ENCODE data around the gene AGTRAP. TPM values are rescaled to one million over a fixed set of nuclear protein-coding genes. Genes with fewer than 3 reads are reported as not detected.

The AGTRAP gene
- total RNA-seq, 3 donors from 2014 or later: 6.5 to 7.8 (median 7.1) TPM

GRCh38 chr1:11797525-11798216 is 61.7 kb downstream of the AGTRAP start:
- ATAC-seq (no peak), DNase-seq (no peak)
- Mint-ChIP-seq H3K4me3 (no peak overlapping the region), H3K27me3 (ENCODE audit: low read depth) (no peaks in the 10 kb centered on the region), H3K9me3 (no peaks in the 10 kb centered on the region), H3K36me3 (ENCODE audit: insufficient read depth) (peaks cover 36% of the 10 kb centered on the region), H3K4me1 (ENCODE audit: low read depth) (peaks cover 10% of the 10 kb centered on the region)

- Mint-ChIP-seq H3K27me3 (ENCODE audit: low read depth) (no peaks in the 10 kb centered on the region), H3K9me3 (no peaks in the 10 kb centered on the region), H3K36me3 (ENCODE audit: insufficient read depth) (peaks cover 36% of the 10 kb centered on the region), H3K4me1 (ENCODE audit: low read depth) (peaks cover 24% of the 10 kb centered on the region), H3K4me3 (no peak overlapping the region)
- DNase-seq (no peak), ATAC-seq (no peak)
These were observed 63.2 kb downstream of the AGTRAP start for GRCh38 chr1:11799099-11799498.

GRCh38 chr1:11799896-11800295 is 64.0 kb downstream of the AGTRAP start:
- ATAC-seq (no peak), DNase-seq (no peak)
- peaks cover 32% of the 10 kb centered on the region for H3K4me1 Mint-ChIP-seq (ENCODE audit: low read depth)
- H3K27me3 Mint-ChIP-seq (ENCODE audit: low read depth): no peaks in the 10 kb centered on the region
- H3K9me3 Mint-ChIP-seq: no peaks in the 10 kb centered on the region
- H3K4me3 Mint-ChIP-seq: no peak overlapping the region
- peaks cover 30% of the 10 kb centered on the region for H3K36me3 Mint-ChIP-seq (ENCODE audit: insufficient read depth)

GRCh38 chr1:11800391-11800755 is 64.4 kb downstream of the AGTRAP start:
- Mint-ChIP-seq H3K27me3 (ENCODE audit: low read depth) (no peaks in the 10 kb centered on the region), H3K9me3 (no peaks in the 10 kb centered on the region), H3K36me3 (ENCODE audit: insufficient read depth) (peaks cover 25% of the 10 kb centered on the region), H3K4me1 (ENCODE audit: low read depth) (peaks cover 34% of the 10 kb centered on the region), H3K4me3 (no peak overlapping the region)
- no peak for DNase-seq
- no peak for ATAC-seq

Other genes starting within 250 kb of the AGTRAP start
- gene FBXO2, start 81.7 kb upstream of the AGTRAP start, total RNA-seq: 1 to 10 TPM in 2 of 3 donors, under 1 TPM in 1; 0.81 to 1.8 (median 1.7) TPM
- gene FBXO44, start 81.3 kb upstream of the AGTRAP start, total RNA-seq: 10 to 100 TPM; 12.6 to 13.6 (median 13.2) TPM
- 10 to 100 TPM; 12.8 to 21.1 (median 19.1) TPM for gene FBXO6, start 71.9 kb upstream of the AGTRAP start, total RNA-seq
- 10 to 100 TPM; 60.7 to 67.1 (median 63.0) TPM for gene MAD2L2, start 55.0 kb upstream of the AGTRAP start, total RNA-seq
- under 1 TPM; 0.03 to 0.08 (median 0.05) TPM for gene DRAXIN, start 44.4 kb upstream of the AGTRAP start, total RNA-seq
- not detected for gene C1orf167, start 26.1 kb downstream of the AGTRAP start, total RNA-seq
- 10 to 100 TPM; 13.1 to 17.0 (median 14.9) TPM for gene MTHFR, start 69.8 kb downstream of the AGTRAP start, total RNA-seq
- 10 to 100 TPM in 2 of 3 donors, 1 to 10 TPM in 1; 8.6 to 13.5 (median 10.7) TPM for gene CLCN6, start 70.1 kb downstream of the AGTRAP start, total RNA-seq
- not detected for gene NPPA, start 111.6 kb downstream of the AGTRAP start, total RNA-seq
- gene NPPB, start 122.8 kb downstream of the AGTRAP start, total RNA-seq: not detected
- gene KIAA2013, start 190.3 kb downstream of the AGTRAP start, total RNA-seq: 10 to 100 TPM; 31.4 to 39.3 (median 35.0) TPM
- gene PLOD1, start 198.6 kb downstream of the AGTRAP start, total RNA-seq: 10 to 100 TPM; 11.8 to 20.4 (median 16.1) TPM
- 100 to 1,000 TPM in 1 of 3 donors, 10 to 100 TPM in 2; 96.2 to 105 (median 96.7) TPM for gene MFN2, start 244.3 kb downstream of the AGTRAP start, total RNA-seq

All from activated T-cell treated with anti-CD3 and anti-CD28 coated beads, Interleukin-2, amount 50 U/mL, for 4 hours (primary cell).